ENCODE data around the gene MOB4. TPM values are rescaled to one million over a fixed set of nuclear protein-coding genes. Genes with fewer than 3 reads are reported as not detected.

Gene MOB4
- total and polyA plus RNA-seq, 2 experiments from 2014 or later = 68.2 to 87.0 TPM

DNA sequence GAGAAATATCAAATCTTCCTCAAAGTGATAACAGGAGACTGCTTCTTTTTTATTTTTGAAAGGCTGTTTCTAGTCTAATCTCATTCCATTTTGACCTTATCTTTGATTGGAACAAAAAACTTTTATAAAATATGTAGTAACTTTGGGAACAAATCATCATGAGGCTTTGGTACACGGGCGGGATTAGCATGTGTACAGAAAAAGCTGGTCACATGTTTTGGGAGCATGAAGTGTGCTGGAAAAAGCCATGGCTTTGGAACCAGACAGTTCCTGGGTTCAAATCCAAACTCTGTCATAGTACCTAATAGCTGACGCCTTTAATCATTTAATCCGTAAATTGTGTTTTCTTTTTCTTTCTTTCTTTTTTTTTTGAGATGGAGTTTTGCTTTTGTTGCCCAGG lies 81.3 kb downstream of the MOB4 start:
- DNase-seq (ENCODE audit: low spot score) (no peak), ATAC-seq (no peak)
- H4K20me1 ChIP-seq (replicated peaks; ENCODE audit: insufficient read depth) = no peaks in the 10 kb centered on the region
- no peaks in the 10 kb centered on the region for H3K36me3 ChIP-seq (ENCODE audit: insufficient read depth)
- H2AFZ ChIP-seq = no peak overlapping the region
- Mint-ChIP-seq H3K36me3 (ENCODE audit: low read depth) (peaks cover 29% of the 10 kb centered on the region), H3K4me1 (peaks cover 31% of the 10 kb centered on the region), H3K27ac (no peak overlapping the region), H3K9me3 (peaks cover 16% of the 10 kb centered on the region), H3K4me3 (no peak overlapping the region; the same call in 2 of the 3 replicates), H3K27me3 (ENCODE audit: insufficient read depth, low read depth, poor library complexity) (peaks cover 11% of the 10 kb centered on the region)
- no peaks in the 10 kb centered on the region for H3F3A ChIP-seq (replicated peaks; ENCODE audit: low read depth)
- H3K27ac ChIP-seq (ENCODE audit: low read depth) = 0 out of 2 replicates have a peak overlapping the region, but pooled peaks have one; percentile 9
- H3K4me1 ChIP-seq (ENCODE audit: insufficient read depth) = peaks cover 21% of the 10 kb centered on the region
- H3K4me2 ChIP-seq = peak overlapping the region; percentile 31
- no peak overlapping the region for H3K4me3 ChIP-seq
- H3K79me2 ChIP-seq (replicated peaks; ENCODE audit: insufficient read depth) = no peaks in the 10 kb centered on the region
- no peaks in the 10 kb centered on the region; the same call in 1 of the 2 replicates for H3K9me2 ChIP-seq (ENCODE audit: insufficient read depth)
- H3K27me3 ChIP-seq (ENCODE audit: insufficient read depth) = no peaks in the 10 kb centered on the region
- TF ChIP-seq ZNF331 (CRISPR knock-in tag; IDR thresholded peaks at IDR 0.05; ENCODE audit: low read depth) (no peak), EZH2 (IDR thresholded peaks at IDR 0.05; ENCODE audit: low read depth, unreplicated experiment) (no peak), EZH2phosphoT487 (IDR thresholded peaks at IDR 0.05; ENCODE audit: unreplicated experiment) (no peak), POLR2AphosphoS5 (IDR thresholded peaks at IDR 0.05; ENCODE audit: low read depth) (no peak), ZNF462 (CRISPR knock-in tag; IDR thresholded peaks at IDR 0.05) (no peak), STAT1 (IDR thresholded peaks at IDR 0.05; ENCODE audit: unreplicated experiment) (no peak), ZNF114 (CRISPR knock-in tag; IDR thresholded peaks at IDR 0.05) (no peak), JUNB (IDR thresholded peaks at IDR 0.05; ENCODE audit: unreplicated experiment) (no peak), CREB1 (CRISPR knock-in tag; IDR thresholded peaks at IDR 0.05; ENCODE audit: low read depth) (no peak), NANOG (IDR thresholded peaks at IDR 0.05; ENCODE audit: borderline replicate concordance) (no peak)
- TF ChIP-seq, protein P1, sequence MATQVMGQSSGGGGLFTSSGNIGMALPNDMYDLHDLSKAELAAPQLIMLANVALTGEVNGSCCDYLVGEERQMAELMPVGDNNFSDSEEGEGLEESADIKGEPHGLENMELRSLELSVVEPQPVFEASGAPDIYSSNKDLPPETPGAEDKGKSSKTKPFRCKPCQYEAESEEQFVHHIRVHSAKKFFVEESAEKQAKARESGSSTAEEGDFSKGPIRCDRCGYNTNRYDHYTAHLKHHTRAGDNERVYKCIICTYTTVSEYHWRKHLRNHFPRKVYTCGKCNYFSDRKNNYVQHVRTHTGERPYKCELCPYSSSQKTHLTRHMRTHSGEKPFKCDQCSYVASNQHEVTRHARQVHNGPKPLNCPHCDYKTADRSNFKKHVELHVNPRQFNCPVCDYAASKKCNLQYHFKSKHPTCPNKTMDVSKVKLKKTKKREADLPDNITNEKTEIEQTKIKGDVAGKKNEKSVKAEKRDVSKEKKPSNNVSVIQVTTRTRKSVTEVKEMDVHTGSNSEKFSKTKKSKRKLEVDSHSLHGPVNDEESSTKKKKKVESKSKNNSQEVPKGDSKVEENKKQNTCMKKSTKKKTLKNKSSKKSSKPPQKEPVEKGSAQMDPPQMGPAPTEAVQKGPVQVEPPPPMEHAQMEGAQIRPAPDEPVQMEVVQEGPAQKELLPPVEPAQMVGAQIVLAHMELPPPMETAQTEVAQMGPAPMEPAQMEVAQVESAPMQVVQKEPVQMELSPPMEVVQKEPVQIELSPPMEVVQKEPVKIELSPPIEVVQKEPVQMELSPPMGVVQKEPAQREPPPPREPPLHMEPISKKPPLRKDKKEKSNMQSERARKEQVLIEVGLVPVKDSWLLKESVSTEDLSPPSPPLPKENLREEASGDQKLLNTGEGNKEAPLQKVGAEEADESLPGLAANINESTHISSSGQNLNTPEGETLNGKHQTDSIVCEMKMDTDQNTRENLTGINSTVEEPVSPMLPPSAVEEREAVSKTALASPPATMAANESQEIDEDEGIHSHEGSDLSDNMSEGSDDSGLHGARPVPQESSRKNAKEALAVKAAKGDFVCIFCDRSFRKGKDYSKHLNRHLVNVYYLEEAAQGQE (IDR thresholded peaks at IDR 0.05; ENCODE audit: unreplicated experiment) = no peak
- TF ChIP-seq, protein P2, sequence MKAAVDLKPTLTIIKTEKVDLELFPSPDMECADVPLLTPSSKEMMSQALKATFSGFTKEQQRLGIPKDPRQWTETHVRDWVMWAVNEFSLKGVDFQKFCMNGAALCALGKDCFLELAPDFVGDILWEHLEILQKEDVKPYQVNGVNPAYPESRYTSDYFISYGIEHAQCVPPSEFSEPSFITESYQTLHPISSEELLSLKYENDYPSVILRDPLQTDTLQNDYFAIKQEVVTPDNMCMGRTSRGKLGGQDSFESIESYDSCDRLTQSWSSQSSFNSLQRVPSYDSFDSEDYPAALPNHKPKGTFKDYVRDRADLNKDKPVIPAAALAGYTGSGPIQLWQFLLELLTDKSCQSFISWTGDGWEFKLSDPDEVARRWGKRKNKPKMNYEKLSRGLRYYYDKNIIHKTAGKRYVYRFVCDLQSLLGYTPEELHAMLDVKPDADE (IDR thresholded peaks at IDR 0.05) = no peak
- TF ChIP-seq, protein P3, sequence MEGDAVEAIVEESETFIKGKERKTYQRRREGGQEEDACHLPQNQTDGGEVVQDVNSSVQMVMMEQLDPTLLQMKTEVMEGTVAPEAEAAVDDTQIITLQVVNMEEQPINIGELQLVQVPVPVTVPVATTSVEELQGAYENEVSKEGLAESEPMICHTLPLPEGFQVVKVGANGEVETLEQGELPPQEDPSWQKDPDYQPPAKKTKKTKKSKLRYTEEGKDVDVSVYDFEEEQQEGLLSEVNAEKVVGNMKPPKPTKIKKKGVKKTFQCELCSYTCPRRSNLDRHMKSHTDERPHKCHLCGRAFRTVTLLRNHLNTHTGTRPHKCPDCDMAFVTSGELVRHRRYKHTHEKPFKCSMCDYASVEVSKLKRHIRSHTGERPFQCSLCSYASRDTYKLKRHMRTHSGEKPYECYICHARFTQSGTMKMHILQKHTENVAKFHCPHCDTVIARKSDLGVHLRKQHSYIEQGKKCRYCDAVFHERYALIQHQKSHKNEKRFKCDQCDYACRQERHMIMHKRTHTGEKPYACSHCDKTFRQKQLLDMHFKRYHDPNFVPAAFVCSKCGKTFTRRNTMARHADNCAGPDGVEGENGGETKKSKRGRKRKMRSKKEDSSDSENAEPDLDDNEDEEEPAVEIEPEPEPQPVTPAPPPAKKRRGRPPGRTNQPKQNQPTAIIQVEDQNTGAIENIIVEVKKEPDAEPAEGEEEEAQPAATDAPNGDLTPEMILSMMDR (conservative IDR thresholded peaks at IDR 0.05; ENCODE audit: low read depth in 2 of 2) = no peak

Measured in GM23338 (cell line).